GM19043 (cell line): Measurements from ENCODE around the gene ITGA7.

Experiments used
- ATAC-seq: cut with Tn5 transposase; IDR thresholded peaks from one replicate; pipeline ENCODE4 v1.9.1; 2021; ENCODE audit warnings: low read depth; ENCODE audit not compliant: unreplicated experiment

Gene ITGA7

DNA sequence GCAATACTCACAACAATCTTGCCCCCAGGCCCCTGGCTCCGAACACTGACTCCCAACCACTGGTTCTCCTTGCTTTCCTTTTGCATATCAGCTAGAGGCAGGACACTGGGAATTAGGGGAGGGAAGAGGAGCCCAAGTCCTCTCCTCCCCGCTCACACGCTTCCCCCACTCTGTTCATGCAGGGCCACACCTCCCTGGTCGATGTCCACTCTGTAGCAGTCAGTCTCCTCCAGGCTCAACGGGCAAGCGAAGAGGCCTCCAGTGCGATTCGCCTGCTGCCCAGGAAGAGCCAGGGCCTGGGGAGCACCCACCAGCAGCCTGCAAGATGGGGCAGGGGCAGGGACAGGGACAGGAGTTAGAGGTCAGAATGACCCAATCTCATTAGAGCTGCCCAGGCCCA lies 4.8 kb downstream of the ITGA7 start:
- ATAC-seq, result no peak

DNA sequence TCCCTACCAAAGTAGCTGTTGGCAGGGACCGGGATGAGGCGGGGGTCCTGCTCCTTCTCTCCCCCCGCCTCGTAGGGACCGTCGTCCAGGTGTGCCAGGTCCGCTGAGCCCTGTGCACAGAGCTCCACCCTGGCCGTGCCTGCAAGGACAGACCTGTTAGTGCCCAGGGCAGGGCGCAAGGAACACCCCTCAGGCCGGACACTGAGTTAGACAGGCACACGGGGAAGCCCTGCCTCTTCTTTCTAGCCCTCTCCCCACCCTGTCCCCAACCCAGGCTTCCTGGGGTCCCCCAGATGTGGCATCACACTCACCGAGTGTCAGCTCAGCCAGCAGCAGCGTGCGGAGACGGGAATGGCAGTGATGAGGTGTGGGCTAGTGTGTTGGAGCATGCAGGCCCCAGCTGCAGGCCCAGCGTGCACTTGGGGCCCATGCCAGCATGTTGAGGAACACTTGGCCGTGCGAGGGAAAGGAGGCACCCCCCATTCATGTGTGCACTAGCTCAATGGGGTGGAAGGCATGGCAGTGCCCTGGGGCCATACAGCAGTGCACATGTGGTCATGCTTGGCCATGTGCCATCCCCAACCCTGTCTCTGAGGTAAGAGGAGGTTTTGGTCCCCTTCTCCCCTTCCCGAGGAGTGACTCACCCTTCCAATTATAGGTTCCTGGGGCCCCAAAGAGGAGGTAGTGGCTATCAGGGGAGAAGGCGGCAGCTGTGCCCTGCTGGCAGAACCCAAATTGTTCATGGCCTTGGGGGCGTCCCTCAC lies 7.3 kb downstream of the ITGA7 start:
- ATAC-seq, result no peak

- ATAC-seq, result no peak
Observed at GRCh38 chr12:55699471-55700055, 8.1 kb downstream of the ITGA7 start.

GRCh38 chr12:55698965-55699364 lies 8.7 kb downstream of the ITGA7 start:
- no peak for ATAC-seq

DNA sequence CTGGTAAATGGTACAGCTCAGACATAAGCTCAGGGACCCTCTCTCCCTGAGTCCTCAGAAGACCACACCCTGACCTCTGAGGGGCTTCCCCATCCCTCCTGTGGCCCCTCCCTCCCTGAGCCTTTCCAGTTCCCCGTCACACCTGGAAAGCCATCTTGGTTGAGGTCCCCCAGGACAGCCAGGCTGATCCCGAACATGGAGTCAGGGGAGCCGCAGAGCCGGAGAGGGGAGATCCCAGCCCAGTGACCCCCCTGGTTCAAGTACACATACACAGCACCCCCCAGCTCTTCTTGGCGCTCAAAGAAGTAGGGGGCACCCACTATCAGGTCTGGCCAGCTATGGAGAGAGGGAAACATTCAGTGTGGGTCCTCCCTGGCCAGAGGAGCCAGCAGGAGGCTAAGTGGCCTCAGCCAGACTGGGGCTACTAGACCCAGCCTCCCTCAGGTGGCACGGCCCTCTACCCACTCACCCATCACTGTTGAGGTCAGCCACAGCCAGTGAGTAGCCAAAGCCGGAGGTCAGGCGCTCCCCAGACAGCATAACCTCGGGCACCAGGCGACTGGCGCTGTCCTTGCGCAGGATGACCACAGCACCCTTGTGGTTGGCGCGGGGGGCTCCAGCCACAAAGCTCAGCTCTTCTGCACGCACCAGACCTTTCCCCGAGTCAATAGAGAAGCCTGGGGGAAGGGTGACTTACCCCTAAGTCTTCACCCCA lies 9.3 kb downstream of the ITGA7 start:
- no peak for ATAC-seq

DNA sequence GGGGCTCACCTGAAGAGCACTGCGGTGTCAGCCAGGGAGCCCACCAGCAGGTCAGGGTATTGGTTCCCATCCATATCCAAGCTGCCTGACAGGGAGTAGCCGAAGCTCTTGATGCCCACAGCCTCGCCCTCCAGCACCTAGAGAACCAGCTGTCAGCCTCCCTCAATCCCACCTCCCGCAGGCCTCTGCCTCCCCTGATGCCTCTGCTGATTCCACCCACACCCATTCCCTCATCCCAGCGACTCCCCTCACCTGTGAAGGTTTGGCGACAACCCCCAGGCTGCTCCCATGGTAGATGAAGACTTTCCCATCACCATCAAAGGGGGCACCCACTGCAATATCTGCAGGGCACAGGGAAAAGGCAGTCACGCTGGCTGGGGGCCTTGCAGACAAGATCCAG lies 10.0 kb downstream of the ITGA7 start:
- ATAC-seq, result no peak

DNA sequence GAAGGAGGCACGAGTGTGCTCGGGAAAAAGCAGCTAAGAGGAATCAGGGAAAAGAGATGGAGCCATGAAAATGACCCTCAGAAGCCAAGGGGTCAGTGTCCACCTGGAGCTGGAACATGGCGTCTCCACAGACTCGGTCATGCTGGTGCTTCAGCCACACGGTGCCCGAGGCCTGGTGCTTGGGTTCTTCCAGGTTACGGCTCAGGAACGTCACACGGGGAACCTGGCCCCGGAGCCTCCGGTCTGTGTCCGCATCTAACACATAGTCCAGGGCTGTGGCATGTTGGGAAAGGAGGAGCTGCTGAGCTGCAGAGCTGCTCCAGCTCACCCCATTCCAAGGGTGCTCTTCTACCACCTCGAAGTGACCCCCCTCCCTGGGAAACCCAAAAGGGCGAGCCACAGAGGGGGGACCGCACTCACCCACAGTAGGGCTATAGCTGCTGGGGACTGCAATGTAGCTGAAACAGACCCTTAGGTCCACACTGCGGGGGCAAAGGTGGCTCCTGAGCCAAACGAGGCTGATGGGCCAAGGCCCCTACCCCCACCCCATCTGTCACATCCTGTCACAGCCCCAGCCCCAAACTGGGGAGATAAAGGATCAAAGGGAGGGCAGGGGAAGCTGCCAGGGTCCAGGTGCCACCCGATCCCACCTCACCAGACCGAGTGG lies 10.8 kb downstream of the ITGA7 start:
- no peak for ATAC-seq

DNA sequence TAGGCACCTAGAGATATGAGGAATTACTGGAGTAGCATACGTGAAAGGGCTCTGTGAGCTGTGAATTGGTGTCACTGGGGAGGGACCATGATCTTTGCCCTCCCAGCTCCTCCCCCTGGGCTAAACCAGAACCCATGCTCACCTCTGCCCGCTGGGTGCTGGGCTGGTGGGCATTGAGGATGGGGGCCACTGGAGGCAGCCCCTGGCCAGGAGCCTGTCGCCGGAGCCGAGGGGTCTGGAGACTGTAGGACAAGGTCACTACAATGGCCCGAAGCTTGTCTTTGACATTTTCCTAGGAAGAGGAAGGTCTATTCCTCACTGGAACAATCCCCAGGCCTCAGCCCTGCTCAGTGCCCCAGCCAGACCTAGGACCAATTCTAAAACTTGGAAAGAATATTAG lies 11.6 kb downstream of the ITGA7 start:
- no peak for ATAC-seq

DNA sequence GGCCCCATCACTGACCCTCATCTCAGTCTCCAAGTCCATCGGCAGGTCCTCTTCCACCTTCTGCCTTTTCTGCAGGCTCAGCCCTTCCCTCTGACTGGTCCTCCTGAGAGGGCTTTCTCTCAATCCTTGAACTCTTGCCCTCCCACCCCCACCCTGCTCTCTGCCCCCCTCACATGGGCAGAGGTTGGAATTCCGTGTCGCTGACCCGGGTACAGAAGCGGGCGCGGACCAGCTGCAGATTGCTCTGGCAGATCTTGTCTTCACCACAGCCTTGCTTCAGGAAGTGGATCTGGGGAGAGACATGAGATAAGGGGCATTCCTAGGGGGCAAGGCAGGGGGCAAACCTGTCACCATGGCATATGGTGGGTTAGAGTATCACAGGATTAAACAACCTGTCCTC lies 12.4 kb downstream of the ITGA7 start:
- no peak for ATAC-seq

DNA sequence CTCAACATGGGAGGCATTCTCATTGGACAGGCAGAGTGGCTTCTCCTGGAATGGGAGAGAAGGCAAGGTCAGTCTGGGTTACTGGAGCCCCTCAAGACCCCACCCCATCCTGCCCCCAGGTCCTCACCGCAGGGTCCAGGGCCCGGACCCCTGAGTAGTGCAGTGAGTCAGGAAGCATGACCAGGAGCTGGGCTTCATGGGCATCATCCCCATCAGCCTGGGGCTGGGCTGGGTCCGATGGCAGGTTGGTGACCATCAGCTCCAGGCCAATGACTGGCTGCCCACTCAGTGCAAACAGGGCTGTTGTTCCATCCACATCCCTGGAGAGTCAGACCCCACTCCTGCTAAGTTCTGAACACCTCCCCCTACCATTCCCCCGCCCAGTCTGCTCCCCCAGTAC lies 13.1 kb downstream of the ITGA7 start:
- ATAC-seq, result no peak

GRCh38 chr12:55694188-55694515 lies 13.6 kb downstream of the ITGA7 start:
- ATAC-seq, result no peak

DNA sequence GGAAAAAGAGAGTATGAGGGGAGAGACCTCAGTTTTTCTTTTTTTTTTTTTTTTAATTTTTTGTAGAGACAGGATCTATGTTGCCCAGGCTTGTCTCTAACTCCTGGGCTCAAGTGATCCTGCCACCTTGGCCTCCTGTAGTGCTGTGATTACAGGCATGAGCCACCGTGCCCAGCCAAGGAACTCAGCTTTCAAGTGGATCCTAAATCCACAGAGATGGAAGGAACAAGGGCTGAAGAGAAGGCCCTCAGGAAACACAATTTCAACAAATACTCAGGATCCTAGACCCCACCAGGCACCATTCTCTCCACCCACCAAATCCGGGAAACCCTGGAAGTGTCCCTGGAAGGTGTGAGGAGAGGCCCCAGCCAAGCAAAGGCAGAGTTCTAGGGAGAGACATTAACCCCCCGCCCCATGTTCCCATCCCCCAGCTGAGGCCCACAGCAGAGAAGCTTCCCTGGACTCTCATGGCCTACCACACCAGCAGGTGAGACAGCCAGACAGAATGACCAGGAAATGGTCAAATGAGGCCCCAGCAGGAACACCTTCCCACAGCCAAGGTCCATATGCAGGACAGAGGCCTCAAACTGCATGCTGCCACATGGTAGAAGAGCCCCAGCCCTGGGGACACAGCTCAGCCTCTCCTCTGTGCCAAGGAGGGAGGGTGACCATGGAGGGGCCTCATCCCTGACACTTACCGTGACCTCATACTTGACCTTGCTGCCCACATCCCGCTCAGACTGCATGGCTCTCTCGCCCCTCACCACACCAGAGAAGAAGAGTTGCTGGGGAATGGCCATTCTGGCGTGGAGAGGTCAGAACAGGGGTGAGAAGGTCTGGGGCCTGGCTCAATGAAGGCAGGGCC lies 14.1 kb downstream of the ITGA7 start:
- ATAC-seq, result no peak

DNA sequence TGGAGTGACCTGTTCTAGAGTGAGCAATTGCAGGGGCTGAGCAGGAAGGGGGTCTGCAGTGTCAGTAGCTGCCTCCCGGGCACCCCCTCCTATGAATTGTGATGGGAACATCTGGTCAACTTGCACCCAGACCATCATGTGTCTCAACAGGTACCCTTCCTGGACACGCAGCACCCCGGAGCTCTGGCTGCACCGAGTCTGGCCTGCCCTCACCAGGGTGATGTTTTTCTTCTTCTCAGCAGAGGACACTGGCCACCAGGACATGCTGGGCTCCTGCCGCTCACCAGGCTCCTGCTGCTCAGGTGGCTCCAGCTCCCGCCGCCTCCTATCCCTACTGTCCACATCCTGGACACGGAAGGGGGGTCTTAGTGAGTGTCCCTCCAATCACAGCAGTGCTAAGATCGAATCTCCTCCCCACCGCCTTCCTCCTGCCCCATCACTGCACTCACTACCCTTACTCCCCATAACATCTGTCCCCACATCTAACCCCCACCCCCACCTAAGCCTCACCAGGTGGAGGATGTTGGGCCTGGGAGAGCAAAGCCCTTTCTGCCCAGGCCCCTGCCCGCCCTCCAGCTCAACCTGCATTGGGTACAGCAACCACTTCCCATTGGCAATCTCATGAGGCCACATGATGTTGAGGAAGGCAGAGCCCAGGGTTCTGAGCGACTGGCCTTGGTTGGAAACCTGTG lies 14.9 kb downstream of the ITGA7 start:
- ATAC-seq, result no peak

- no peak for ATAC-seq
Observed at GRCh38 chr12:55688716-55689655, 18.7 kb downstream of the ITGA7 start.

DNA sequence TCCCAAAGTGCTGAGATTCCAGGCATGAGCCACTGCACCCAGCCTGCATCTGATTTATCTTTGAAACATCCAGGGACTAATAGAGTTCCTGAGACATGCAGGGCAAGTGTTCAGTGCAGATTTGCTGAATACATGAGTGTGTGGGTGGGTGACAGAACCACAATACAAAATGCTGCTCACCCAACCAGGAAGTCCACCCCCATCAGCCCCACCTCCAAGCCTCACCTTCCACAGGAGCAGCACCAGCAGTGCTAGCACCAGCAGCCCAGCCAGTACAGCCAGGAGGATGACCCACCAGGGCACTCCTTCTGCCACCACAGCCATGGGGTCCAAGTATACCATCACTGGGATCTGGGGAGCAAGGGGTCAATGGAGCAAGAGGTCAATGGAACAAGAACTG lies 20.0 kb downstream of the ITGA7 start:
- ATAC-seq, result no peak

- no peak for ATAC-seq
Observed at GRCh38 chr12:55686366-55687010, 21.2 kb downstream of the ITGA7 start.

DNA sequence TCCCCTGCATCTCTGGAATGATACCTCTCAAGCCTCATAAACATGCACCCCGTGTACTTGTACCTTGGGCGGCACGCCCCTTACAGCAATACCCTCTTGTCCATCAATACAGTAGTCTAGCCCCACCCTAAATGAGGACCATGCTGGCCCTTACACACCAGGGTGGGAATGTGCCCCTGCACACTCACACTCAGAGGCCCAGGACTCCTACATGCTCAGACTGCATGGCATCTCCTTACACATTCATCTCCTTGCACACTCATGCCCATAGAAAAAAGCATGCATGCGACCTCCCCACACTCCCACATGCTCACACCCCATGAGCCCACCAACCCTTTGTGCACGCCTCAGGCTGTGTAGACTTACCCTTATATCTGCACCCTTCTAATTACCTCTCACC lies 22.0 kb downstream of the ITGA7 start:
- ATAC-seq, result no peak

- ATAC-seq, result no peak
Observed at GRCh38 chr12:55684761-55685370, 22.8 kb downstream of the ITGA7 start.
